ENCODE measurements around the gene TFCP2.
"Not testable (repeated sequence)": the region's sequence is repeated elsewhere in the genome, so short reads cannot be mapped to it uniquely, and the experiment has no call there.

TFCP2 gene

DNA sequence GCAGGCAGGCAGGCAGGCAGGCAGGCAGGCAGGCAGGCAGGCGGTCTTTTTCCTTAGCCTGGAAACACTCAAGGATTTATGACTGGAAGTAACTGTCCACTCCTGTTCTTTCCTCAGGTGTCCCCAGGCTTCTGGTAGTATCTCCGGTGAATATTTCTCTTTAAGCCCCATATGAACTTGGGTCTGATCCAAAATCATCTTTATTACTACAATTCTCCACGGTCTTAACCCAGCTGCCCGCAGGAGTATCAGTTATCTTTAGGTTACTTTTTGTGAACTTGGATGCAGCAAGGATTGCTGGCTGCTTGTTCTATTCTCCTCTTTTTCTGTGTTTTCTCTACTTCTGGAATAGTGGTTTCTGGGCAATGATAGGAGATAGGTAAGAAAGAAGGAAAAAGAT, 92.8 kb downstream of the TFCP2 start:
- DNase-seq: no peak

DNA sequence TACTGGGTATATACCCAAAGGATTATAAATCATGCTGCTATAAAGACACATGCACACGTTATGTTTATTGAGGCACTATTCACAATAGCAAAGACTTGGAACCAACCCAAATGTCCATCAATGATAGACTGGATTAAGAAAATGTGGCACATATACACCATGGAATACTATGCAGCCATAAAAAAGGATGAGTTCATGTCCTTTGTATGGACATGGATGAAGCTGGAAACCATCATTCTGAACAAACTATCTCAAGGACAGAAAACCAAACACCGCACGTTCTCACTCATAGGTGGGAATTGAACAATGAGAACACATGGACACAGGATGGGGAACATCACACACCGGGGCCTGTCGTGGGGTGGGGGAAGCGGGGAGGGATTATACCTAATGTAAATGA, 94.1 kb downstream of the TFCP2 start:
- not testable (repeated sequence) for DNase-seq

DNA sequence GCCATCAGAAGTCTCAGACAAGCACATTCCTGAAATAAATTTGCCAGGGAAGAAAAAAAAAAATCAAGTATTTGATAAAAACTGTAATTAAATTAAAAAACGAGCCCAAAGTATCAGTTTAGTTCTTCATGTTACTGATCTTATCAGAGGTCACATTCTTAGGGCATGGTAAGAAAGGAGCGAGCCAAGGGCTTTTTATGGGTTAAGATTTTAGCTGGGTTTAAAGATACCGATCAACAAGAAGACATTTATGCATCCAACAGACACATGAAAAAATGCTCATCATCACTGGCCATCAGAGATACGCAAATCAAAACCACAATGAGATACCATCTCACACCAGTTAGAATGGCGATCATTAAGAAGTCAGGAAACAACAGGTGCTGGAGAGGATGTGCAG, 94.6 kb downstream of the TFCP2 start:
- DNase-seq: not testable (repeated sequence)

DNA sequence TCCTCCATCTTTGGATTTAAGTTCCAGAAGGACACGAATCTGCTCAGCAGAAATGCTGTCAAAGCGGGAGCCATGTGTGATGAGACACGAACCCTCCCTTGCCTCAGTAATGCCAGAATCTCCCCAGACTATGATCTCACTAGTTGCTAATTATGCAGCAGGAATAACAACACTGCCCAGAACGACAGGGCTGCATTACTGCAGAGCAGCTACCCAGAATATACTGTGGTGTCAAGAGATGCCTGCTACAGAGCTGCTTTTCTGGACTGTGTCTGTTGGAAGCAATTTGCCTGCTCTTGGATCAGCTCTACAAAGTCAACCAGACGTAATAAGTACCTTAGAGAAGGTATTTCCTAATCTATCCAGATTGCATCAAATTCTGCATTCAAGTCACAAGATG, 95.0 kb downstream of the TFCP2 start:
- no peak for DNase-seq

DNA sequence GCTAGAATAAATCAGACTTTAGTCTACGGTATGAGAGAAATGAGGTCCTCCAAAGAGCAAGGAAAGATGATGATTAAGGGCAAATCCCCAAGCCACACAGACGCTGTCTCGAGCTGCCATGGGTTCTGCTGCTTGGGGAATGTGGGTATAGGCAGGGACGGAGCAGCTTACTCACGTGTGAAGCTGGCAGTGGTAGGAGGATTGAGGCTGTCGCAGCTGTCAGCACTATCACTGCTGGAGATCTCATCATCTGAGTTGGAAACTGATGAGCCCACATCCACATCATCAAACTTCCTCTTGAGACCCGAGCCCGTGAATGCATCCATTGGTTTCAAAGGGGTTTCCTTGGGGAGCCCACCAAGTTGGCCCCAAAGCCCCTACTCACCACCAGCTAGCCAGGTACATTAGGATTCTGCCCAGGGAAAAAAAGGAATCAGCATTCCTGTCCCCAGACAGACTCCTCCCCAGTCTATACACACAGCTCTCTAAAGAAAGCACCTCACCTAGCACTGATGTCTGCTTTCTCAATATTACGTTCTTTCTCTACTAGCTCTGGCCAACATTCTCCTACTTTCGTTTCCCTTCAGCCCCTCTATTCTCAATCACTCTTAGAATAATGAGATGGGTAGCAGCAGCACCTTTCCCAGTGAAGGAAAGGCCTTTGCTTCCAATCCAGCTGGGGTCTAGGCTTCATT, 96.6 kb downstream of the TFCP2 start:
- no peak for DNase-seq

DNA sequence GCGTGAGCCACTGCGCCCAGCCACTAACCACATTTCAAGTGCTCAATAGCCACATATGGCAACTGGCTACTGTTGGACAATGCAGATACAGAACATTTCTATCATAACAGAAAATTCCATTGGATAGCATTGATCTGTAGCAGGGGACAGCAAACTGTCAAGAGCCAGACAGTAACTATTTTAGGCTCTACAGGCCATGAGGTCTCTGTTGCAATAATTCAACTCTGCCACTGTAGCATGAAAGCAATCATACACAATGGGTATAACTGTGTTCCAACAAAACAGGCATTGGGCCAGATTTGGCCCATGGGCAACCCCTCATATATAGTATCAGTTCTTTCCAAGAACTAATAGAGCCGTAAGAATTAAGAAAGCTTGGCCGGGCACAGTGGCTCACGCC, 97.5 kb downstream of the TFCP2 start:
- DNase-seq: no peak

DNA sequence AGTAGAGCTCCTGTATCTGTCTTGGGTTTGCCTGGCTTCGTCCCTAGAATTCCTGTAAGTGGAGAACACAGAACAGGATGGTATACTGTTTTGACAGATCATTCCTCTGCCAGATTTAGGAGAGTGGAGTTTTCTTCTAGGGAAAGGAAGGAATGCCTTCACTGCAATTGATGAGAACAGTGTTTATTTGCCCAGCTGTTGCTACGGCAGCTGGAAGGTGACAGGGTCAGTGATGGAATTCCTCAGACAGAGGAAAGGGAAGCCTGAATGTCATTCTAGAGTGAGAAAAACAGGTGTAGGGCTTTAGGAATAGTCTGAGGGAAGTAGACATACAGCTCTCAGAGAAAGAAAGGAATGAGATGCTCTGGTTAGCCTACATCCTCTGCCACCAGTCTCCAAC, 101.3 kb downstream of the TFCP2 start:
- DNase-seq: no peak

DNA sequence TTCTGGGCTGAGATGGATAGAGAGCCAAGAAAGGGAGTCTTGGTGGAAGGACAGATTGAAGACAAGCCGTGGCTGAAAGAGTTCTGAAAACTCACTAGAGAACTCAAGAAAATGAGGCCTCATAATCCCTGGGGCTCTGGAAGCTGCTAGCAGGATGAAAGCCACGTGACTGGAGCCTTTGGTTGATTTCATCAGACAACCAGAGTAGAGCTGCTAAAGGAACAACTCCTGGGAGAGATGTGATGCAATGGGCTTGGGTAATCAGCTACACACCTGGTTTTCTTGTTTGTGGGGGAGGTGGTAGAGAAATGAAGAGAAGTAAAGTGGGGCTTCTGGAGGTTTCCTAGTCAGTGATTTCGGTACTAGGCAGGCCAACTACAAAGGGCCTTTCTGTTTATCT, 102.9 kb downstream of the TFCP2 start:
- no peak for DNase-seq

DNA sequence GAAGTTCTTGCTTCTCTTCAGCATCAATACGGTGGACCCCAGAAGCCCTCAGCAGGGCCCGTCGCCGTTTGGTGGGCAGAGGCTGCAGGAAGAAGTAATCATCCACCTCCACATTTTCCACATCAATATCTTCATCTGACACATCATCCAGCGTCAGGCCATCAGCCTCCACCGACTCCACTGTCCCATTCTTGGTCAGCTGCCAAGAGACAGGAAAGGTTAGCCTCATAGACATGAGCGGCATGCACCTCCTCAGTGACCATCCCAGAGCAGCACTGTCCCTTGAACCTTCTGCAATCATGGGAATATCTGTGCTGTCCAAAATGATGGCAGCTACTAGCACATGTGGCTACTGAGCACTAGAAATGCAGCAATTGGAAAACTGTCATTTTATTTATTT, 105.2 kb downstream of the TFCP2 start:
- DNase-seq: no peak

DNA sequence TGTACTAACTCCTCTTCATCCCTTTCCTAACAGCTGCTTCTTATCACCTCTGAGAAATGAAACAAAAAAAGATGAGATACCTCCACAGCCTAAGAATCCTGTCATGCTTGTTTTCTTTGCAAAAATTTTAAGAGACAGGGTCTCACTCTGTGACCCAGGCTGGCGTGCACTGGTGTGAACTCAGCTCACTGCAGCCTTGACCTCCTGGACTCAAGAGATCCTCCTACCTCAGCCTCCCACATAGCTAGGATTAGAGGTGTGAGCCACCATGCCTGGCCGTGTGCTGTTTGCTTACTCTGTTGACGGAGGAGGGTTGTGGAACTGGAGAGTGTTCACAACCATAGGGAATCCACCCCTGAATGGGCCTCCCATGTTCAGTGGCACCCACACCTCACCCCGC, 105.7 kb downstream of the TFCP2 start:
- no peak for DNase-seq

DNA sequence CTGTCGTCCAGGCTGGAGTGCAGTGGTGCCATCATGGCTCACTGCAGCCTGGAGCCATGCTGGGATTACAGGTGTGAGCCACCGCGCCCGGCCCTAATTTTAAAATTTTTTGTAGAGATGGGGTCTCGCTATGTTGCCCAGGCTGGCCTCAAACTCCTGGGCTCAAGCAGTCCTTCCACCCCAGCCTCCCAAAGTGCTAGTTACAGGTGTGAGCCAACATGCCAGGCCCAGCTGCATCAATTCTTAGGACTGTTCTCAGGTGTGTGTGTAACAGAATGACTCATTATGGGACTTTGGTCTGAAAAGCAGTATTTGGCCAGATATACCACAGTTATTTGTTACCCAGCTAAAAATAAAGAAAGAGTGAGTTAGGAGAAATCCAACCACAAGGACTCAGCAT, 107.4 kb downstream of the TFCP2 start:
- DNase-seq: no peak

DNA sequence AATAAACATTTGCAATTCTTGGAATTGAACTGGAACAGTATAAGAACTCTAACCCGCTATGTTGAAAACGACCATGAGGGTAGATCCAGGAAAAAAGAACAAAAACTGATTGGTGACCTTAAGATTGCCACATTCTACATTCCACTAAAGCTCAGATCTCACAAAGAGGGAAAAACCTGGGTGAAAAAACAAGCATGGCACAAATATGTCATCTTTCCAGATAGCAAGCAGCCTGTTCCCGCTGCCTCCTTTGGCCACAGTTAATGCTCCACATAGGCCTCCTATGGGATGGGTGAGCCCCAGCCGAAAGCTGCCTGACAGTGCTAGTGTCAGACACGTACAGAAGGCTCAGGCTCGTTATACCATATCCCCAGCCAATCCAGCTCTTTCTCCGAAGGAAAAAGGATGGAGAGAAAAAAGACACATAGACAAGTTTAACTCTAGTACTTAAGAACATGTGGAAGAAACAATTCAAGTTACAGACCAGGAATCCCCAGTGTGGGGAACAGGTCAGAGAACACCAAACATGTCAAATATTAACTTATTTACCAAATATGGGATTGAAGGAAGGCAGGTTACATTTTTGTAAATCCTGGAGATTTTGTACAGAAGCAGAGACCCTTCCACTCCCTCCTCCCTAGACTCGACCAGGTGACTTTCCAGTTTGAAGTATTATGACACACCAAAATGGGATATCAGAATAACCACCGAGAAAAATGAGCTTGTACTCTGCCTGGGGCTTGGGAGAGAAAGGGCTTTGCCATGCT, 110.1 kb downstream of the TFCP2 start:
- DNase-seq: no peak

DNA sequence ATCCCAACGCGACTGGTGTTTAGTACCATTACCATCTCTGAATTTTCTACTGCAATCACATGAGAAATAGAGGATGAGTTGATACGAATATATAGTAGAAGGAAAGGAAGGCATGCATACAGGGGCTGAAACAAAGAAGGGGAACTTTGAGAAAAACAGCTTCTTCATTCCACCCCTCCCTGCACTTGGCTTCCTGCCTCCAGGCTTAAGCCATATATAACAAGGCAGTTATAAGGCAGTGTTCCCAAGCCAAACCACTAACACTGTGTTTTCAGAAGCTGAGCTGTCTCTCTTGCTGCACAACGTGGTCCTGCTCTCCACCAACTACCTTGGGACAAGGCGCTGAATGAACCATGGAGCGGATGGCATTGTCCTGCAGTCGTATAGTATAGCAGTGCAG, 113.8 kb downstream of the TFCP2 start:
- no peak for DNase-seq

DNA sequence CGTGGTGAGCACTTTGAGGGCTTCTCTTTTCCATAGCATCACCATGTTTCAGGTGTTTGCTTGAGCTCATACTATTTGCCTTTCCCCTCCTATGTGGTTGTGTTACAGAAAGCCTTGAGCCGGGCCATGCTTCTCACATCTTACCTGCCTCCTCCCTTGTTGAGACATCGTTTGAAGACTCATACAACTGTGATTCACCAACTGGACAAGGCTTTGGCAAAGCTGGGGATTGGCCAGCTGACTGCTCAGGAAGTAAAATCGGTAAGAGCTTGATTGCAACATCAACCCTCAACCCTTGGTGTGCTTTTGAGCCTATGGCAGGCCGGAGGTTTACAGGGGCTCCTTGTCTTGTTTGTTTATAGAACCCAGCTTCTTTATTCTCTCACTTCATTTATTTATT, 116.7 kb downstream of the TFCP2 start:
- DNase-seq: no peak

DNA sequence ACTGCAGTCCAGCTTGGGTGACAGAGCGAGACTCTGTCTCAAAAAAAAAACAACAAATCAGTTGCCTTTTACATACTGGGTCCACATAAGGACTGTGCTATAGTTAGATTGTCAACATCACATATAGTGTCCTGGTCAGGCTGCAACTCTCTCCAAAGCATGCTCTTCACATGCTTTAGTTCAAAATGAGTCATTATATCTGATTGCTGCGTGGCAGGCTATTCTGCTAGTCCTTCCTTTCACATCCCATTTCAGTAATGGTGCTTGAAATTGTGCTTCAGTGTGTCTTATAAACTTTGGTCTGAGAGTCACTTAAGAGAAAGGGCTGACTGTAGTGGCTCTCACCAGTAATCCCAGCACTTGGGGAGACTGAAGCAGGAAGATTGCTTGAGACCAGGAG, 117.9 kb downstream of the TFCP2 start:
- no peak for DNase-seq

DNA sequence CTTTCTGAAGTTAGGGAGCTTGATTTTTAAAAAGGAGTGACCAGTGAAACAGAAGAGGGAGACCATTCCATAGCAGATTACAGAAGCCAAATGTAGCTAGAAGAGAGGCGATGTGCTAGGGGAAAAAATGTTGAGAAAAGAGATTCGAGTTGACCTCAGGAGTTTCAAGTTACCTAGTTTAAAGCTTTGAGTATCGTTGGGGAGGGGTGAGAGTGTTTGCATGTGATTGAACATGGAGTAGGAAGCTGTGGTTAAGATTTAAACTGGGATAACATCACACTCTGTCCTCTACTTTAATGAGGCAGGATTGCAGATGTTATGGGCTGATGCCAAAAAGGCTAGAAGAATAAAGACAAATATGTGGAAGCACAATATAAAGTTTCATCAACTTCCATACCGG, 121.1 kb downstream of the TFCP2 start:
- DNase-seq: no peak

DNA sequence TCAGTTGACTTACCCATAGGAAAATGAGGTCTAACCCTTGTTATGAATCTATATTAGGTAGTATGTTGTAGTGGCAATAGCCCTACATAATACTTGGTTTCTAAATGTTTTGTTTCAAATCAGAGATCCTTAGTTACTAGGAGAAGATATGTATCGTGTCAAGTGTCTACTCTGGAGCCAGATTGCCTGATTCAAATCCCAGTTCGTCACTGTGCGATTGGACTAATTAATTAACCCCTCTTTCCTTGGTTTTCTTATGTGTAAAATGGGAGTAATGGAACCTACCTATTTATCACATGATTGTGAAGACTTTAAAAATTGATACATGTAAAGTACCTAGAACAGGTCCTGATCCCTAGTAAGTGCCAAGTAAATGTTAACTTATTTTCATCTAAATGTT, 123.4 kb downstream of the TFCP2 start:
- DNase-seq: no peak

DNA sequence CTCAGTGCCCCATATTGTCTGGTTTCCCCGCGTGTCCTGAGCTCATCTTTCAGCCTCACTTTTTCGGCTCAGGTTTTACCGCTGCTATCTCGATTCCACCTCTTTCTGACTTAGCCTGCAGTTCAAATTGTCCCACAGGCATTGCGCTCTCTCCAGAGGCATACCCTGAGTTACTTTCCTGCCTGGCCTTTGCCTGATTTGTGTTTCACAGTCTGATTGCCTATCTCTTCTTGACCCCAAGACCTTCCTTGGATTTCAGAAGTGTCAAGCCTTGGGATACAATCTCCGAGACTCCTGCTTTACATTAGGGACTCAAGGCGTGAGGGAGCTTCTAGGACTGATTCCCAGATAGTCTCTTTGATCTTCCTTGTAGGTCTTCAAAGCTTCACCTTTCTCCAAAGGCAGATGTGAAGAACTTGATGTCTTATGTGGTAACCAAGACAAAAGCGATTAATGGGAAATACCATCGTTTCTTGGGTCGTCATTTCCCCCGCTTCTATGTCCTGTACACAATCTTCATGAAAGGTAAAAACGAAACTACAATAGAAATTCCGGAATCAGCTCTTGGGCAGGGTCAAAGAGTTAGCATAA, 124.2 kb downstream of the TFCP2 start:
- no peak for DNase-seq

DNA sequence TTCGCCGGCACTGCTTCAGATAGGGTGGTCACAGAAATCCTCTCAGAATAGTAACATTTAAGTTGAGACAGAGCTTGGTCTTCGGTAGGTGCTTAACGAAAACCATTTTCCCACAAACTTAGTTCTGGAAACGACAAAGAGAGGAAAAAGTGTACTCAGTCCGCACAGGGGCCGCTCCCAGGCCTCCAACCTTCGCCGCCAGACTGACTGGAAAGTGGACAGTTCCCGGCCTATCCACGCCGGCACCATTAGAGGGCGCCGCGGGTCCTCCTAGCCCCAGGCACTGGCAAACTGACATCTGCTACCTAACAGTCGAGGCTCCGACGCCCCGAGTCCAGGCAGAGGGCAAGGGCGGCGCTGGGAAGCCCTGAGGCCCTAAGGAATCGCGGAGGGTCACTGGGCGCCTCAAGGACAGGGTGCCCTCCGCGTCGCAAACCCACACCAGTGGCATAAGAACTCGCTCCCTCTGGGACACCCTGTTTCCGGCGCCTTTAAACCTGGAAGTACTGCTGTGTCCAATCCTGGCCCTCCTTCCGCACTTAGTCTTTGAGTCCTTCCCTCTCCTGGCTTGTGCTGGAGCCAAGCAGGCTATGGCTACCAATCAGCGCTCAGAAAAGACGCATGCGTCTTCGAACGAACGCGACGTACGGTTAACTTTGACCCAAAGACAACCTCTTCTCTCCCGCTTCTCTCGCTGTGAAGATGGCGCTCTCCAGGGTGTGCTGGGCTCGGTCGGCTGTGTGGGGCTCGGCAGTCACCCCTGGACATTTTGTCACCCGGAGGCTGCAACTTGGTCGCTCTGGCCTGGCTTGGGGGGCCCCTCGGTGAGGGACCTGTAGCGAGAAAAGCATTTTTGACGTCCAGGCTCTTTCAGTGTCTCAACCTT, 125.0 kb downstream of the TFCP2 start, which contains the start of gene LETMD1:
Gene LETMD1 (plus strand): TSS at position 673 of the 886 bp plus-strand sequence. CDS start 30 bp downstream, at position 703.
- peak; percentile 86 for DNase-seq

All from activated CD4-positive, CD25-positive, alpha-beta regulatory T cell treated with anti-CD3 and anti-CD28 coated beads, Interleukin-2, amount 50 U/mL, for 72 hours (primary cell).